IPS DF 4.7 (cell line): ENCODE results near the gene MYL10.
"Not testable (repeated sequence)": the region's sequence is repeated elsewhere in the genome, so short reads cannot be mapped to it uniquely, and the experiment has no call there.

Experiments used
- DNase-seq: peaks from one replicate; pipeline ENCODE4 v3.0.0-alpha.2; 2013; ENCODE audit warnings: low spot score; ENCODE audit errors: extremely low read depth

Gene MYL10

GRCh38 chr7:101618916-101619315 lies 10.2 kb downstream of the MYL10 start:
- DNase-seq = no peak

- DNase-seq = no peak
Observed at GRCh38 chr7:101618207-101618839, 10.8 kb downstream of the MYL10 start.

DNA sequence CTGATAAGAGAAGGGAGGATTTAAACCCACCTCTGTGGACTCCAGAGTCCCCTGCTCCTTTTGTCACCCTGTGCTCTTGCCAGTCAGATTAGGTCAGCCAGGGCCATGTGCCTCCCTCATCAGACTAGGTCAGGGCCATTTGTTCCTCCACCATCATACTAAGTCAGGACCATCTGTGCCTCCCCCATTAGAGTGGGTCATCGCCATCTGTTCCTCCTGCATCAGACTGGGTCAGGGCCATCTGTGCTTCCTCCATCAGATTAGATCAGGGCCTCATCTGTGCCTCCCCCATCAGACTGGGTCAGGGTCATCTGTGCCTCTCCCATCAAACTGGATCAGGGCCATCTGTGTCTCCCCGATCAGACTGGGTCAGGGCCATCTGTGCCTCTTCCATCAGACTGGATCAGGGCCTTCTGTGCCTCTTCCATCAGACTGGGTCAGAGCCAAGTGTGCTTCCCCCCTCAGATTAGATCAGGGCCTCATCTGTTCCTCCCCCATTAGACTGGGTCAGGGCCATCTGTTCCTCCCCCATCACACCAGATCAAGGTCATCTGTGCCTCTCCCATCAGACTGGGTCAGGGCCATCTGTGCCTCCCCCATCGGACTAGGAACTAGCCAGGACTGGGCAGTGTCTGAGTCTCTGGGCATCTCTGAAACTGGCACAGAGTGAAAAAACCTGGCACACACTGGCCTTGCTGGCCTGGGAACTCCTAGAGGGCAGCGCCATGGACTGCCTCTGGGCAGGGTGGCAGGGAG lies 11.5 kb downstream of the MYL10 start:
- DNase-seq = no peak

DNA sequence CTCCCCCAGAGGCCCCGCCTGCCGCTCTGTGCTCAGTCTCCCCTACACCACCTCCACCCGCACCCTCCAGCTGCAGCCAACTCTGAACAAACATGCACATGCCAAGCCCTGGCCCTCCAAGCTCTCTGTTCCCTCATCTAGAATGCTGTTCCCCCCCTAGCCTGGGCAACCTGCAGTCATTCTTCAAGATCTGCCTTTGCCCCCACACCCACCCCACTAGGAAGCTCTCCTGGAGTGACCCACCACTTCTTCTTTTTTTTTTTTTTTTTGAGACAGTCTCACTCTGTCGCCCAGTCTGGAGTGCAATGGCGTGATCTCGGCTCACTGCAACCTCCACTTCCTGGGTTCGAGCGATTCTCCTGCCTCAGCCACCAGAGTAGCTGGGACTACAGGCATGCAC lies 13.7 kb downstream of the MYL10 start:
- DNase-seq = no peak

DNA sequence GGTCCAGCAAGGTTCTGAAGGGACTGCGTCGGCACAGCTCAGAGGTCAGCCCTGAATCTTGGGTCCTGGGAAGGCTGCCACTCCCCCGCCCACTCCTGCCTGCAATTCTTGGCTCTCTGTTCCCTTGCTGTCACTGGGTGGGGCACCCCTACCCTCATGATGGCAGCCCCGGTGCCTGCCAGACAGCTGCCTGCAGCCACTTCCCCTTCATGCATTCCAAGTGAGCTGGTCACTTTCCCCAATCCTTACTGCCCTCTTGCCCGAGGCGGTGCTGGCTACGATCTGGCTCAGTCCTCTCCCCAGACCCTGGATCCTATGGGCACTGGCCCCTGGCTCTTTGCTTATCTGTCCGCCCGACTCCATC lies 14.2 kb downstream of the MYL10 start:
- no peak for DNase-seq

- no peak for DNase-seq
Observed at GRCh38 chr7:101614098-101614938, 14.8 kb downstream of the MYL10 start.

DNA sequence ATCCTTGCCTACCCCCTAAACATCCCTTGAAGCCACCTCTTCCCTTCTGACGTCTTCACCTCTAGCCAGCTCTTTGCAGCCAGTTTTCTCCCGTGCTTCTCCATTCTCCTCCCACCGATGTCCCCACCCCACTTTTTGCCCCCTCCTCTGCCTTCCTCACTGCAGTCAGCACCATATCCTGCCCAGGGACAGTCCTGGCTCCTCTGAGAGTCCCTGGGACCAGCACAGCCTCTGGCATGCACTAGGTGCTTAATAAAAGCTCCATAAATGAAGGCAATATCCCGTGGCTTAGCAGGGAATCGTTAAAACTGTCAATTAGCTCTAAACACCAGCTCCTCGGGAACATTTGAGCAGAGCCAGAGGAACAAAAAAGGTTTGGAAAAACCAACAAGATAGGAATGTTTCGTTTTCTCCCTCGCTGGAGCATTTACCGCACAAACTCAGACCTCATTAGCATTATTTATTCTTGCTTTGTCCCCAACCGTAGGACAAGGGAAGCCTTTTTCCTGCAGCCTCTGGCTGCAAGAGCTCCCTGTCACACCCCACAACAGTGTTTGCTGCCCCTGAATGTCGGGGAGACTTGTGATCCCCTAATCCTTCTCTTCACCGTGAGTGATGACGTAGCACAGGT lies 16.1 kb downstream of the MYL10 start:
- no peak for DNase-seq

GRCh38 chr7:101608772-101609713 lies 20.1 kb downstream of the MYL10 start:
- DNase-seq = no peak

DNA sequence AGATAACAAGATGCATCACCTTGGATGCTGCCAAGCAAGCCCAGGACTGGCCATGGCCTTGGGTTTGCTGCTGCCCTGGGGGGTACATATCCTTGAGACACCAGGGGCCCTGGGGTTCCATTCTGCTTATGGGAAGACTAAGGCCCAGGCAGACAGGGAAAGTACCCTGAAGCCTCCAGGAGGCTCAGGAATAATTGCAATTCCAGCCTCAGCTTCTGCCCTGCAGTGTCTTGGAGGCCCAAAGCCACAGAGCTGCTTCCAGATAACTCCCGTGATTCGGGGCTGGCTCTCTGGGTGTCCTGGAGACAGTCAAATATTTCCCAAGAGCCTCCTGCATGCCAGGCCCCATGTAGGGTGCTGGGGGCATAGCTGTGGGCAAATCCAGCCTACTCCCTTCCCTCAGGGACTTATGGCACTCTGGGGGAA lies 22.6 kb downstream of the MYL10 start:
- DNase-seq = no peak

DNA sequence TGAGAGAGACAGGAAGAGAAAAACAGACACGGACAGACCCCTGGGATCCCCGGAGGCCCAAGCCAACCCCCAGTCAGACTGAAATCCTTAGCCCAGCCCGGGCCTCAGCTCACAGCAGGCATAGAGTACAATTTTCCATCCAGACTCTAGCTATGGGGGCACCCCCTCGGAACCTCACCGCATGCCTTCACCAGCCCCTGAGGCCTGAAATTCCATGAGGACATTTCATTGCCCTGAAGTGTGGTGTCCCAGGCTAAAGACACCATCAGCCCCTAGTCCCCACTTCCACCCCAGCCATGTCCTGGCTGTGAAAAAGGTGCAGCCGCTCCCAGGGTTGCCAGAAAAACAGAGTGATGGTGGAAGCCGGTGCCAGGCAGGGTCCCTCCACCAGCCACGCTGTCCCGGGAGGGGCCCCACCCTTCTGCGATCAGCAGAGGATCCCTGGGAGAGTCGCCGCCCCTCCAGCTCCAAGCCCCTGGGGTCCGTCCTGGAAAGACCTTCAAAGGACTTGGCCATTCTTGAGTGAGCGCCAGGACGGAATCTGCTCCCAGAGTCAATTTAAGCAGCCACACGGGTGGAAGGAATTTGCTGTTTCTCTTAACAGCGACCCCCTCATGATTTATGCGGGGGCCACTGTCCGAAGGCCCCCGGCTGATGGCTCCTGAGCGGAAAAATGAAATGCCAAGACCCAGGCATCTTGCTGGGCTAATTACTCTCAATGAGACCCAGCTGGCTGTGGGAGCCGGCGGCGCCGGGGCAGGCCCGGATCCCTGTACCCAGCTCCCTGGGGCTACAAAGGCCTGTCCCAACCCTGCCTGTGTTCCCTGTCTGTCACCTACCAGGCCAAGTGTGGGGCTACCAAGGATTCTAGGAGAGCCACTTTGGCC lies 23.2 kb downstream of the MYL10 start:
- DNase-seq = no peak

DNA sequence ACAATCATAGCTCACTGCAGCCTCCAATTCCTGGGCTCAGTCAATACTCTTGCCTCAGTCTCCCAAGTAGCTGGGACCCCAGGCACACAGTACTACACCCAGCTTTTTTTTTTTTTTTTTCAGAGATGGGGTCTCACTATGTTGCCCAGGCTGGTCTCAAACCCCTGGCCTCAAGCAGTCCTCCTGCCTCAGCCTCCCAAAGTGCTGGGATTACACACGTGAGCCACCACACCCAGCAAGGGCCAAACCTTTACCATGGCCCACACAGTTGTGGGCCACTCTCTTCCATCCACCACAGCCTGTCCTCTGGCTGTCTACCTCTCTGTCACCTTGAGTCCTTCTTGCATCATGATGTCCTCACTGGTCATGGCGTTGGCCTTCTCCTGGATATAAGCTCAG lies 24.2 kb downstream of the MYL10 start:
- DNase-seq = not testable (repeated sequence)

DNA sequence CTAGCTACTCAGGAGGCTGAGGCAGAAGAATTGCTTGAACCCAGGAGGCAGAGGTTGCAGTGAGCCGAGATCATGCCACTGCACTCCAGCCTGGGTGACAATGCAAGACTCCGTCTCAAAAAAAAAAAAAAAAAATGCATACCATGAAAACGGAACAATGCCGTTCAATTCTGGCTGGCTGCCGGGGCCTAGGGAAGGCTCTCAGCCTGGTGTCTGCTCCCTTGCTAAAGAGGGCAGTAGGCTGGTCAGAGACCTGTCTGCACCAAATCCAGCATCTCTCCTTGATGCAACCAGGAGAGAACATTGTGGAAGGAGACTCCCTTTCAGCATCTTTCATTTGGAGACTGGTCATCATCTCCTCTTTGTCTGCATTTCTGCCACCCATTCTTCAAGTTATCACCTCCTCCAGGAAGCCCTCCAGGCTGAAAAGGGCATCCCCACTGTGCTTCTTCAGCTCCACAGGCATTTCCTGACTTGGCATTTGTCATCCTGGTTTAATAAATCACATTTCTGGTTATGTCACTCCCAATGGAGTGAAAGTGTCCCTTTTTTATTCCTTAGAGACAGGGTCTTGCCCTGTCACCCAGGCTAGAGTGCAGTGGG lies 24.7 kb downstream of the MYL10 start:
- no peak for DNase-seq

- DNase-seq = no peak
Observed at GRCh38 chr7:101602484-101603241, 26.4 kb downstream of the MYL10 start.

GRCh38 chr7:101602082-101602481 lies 27.0 kb downstream of the MYL10 start:
- no peak for DNase-seq

DNA sequence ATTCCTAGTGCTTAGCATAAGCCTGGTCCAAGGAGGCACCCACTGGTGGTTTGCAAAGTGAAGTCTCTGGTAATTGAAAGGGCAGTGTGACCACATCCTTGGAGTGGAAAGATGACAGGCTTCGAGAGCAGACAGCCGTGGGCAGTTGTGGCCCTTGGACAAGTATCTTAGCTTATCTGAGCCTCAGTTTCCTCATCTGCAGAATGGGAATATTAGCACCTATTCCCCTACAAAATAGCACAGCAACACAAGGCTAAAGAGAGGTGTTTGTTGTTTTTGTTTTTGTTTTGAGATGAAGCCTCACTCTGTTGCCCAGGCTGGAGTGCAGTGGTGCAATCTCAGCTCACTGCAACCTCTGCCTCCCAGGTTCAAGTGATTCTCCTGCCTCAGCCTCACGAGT lies 29.3 kb downstream of the MYL10 start:
- no peak for DNase-seq

DNA sequence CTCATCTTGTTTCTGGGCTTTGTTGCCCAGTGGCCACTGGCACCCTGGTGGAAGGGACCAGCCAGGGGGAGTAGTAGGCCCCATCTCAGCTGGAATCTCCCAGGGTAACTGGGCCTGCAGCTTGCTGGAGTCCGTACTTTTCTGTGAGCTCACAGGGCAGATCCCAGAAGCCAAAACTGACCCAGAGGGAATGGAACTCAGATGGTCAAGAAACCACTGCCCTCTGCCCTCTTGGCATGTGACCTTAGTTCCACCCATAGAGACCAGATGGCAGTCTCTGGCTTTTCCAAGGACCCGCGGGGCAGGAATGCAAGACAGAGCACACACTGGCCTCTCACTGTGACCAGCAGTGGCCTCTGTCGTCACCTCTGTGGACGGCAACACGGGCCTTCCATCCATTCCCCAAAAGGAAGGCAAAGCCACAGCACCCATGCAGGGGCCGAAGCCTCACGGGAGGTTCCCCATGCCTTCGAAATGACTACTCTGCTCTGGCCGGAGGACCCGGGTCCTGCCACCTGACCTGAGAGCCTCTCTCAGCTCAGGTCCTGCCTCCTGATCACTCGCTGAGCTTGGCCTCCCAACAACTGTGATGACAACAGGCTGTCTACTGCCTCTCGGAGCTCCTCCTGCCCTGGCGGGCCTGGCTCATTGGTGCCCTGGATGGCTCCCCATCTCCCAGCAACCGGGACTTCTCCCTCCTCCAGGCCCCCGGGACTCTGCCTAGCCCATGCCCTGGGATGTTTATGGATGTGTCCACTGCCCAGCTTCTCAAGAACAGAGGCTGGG lies 29.9 kb downstream of the MYL10 start:
- DNase-seq = no peak

GRCh38 chr7:101598422-101598985 lies 30.6 kb downstream of the MYL10 start:
- no peak for DNase-seq
